ENCODE results near the gene TNFSF13.

TNFSF13 gene

GRCh38 chr17:7575481-7575883 is 16.9 kb downstream of the TNFSF13 start:
- DNase-seq = no peak

GRCh38 chr17:7575959-7576358 is 17.4 kb downstream of the TNFSF13 start:
- no peak for DNase-seq

- no peak for DNase-seq
These were observed 17.9 kb downstream of the TNFSF13 start for GRCh38 chr17:7576432-7576937.

GRCh38 chr17:7577327-7578199 is 19.0 kb downstream of the TNFSF13 start:
- no peak for DNase-seq

- DNase-seq = peak; percentile 35 to 39
These were observed 20.7 kb downstream of the TNFSF13 start, which contains the start of gene CD68 for GRCh38 chr17:7579001-7579833. CD68 (plus strand) TSS chr17:7579638; CDS start chr17:7579678, 40 bp downstream.

GRCh38 chr17:7579834-7580603 is 21.5 kb downstream of the TNFSF13 start:
- DNase-seq = no peak

GRCh38 chr17:7580604-7581575 is 22.3 kb downstream of the TNFSF13 start:
- DNase-seq = no peak

GRCh38 chr17:7582396-7583252 is 24.1 kb downstream of the TNFSF13 start:
- DNase-seq = no peak

- peak; percentile 95 to 96 for DNase-seq
These were observed 24.9 kb downstream of the TNFSF13 start, which contains the start of gene MPDU1 for GRCh38 chr17:7583253-7584109. MPDU1 (plus strand) TSS chr17:7583852; CDS start chr17:7583863, 11 bp downstream.

GRCh38 chr17:7586673-7587419 is 28.3 kb downstream of the TNFSF13 start:
- DNase-seq = no peak

- no peak for DNase-seq
These were observed 29.0 kb downstream of the TNFSF13 start for GRCh38 chr17:7587420-7588151.

GRCh38 chr17:7588553-7589203 is 30.1 kb downstream of the TNFSF13 start:
- DNase-seq = no peak

- DNase-seq = peak; percentile 72 to 77
These were observed 30.8 kb downstream of the TNFSF13 start for GRCh38 chr17:7589204-7589868.

GRCh38 chr17:7589891-7590691 is 31.5 kb downstream of the TNFSF13 start, which contains the start of gene SOX15:
SOX15 (minus strand) TSS chr17:7590094; CDS start chr17:7589676, 418 bp downstream.
- no peak for DNase-seq

GRCh38 chr17:7590743-7591142 is 32.2 kb downstream of the TNFSF13 start:
- DNase-seq = no peak

- DNase-seq = no peak
These were observed 33.0 kb downstream of the TNFSF13 start for GRCh38 chr17:7591596-7591995.

Data from hippocampal formation (tissue), 2 donors.